CD4-positive, alpha-beta T cell treated with Interleukin-15 for 1 hour (primary cell): ENCODE measurements around the gene SLC4A4.
"Not testable (repeated sequence)": the region's sequence is repeated elsewhere in the genome, so short reads cannot be mapped to it uniquely, and the experiment has no call there.

ENCODE experiments used
- DNase-seq: peaks from one replicate; pipeline ENCODE4 v3.0.0-alpha.2; 2020

The SLC4A4 gene

GRCh38 chr4:71361476-71361875, 22.7 kb downstream of the SLC4A4 start:
- DNase-seq, result no peak

- DNase-seq, result no peak
Observed at GRCh38 chr4:71366766-71367165, 27.9 kb downstream of the SLC4A4 start.

- DNase-seq, result no peak
Observed at GRCh38 chr4:71367546-71367945, 28.7 kb downstream of the SLC4A4 start.

GRCh38 chr4:71368906-71369305, 30.1 kb downstream of the SLC4A4 start:
- no peak for DNase-seq

GRCh38 chr4:71369536-71369935, 30.7 kb downstream of the SLC4A4 start:
- no peak for DNase-seq

GRCh38 chr4:71375494-71375893, 36.7 kb downstream of the SLC4A4 start:
- no peak for DNase-seq

GRCh38 chr4:71377561-71377960, 38.7 kb downstream of the SLC4A4 start:
- DNase-seq, result no peak

GRCh38 chr4:71379126-71379525, 40.3 kb downstream of the SLC4A4 start:
- no peak for DNase-seq

GRCh38 chr4:71380788-71381187, 42.0 kb downstream of the SLC4A4 start:
- no peak for DNase-seq

GRCh38 chr4:71382125-71382899, 43.5 kb downstream of the SLC4A4 start:
- no peak for DNase-seq

GRCh38 chr4:71382900-71383560, 44.2 kb downstream of the SLC4A4 start:
- DNase-seq, result no peak

GRCh38 chr4:71383984-71384383, 45.2 kb downstream of the SLC4A4 start:
- DNase-seq, result no peak

- DNase-seq, result no peak
Observed at GRCh38 chr4:71389149-71389827, 50.5 kb downstream of the SLC4A4 start.

- no peak for DNase-seq
Observed at GRCh38 chr4:71392109-71392508, 53.3 kb downstream of the SLC4A4 start.

- DNase-seq, result no peak
Observed at GRCh38 chr4:71396382-71396781, 57.6 kb downstream of the SLC4A4 start.

- no peak for DNase-seq
Observed at GRCh38 chr4:71400810-71401209, 62.0 kb downstream of the SLC4A4 start.

- no peak for DNase-seq
Observed at GRCh38 chr4:71402616-71403015, 63.8 kb downstream of the SLC4A4 start.

GRCh38 chr4:71404049-71404448, 65.2 kb downstream of the SLC4A4 start:
- DNase-seq, result no peak

GRCh38 chr4:71405791-71406190, 67.0 kb downstream of the SLC4A4 start:
- no peak for DNase-seq

- no peak for DNase-seq
Observed at GRCh38 chr4:71406459-71406963, 67.7 kb downstream of the SLC4A4 start.

GRCh38 chr4:71408961-71409360, 70.1 kb downstream of the SLC4A4 start:
- not testable (repeated sequence) for DNase-seq

GRCh38 chr4:71411981-71412380, 73.2 kb downstream of the SLC4A4 start:
- DNase-seq, result no peak

GRCh38 chr4:71415491-71415890, 76.7 kb downstream of the SLC4A4 start:
- no peak for DNase-seq

GRCh38 chr4:71417150-71417549, 78.3 kb downstream of the SLC4A4 start:
- no peak for DNase-seq
